Midbrain (tissue), 1 donor: ENCODE data around the gene CTIF.

Source experiments
- DNase-seq: peaks from one replicate; lab custom pipeline; 2025; lab: John Stamatoyannopoulos, UW

Gene CTIF

DNA sequence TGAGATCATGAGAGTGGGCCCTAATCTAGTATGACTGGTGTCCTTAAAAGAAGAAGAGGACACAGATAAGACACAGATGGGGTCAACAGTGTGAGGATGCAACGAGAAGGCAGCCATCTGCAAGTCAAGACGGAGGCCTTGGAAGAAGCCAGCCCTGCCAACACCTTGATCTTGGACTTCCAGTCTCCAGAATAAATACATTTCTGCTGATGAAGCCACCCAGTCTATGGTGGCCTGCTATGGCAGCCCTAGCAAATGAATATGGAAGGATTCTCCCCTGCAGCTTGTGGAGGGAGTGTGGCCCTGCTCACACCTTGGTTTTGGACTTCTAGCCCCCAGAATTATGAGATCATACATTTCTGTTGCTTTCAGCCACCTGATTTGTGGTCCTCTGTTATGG lies 12.3 kb downstream of the CTIF start:
- DNase-seq, result no peak

DNA sequence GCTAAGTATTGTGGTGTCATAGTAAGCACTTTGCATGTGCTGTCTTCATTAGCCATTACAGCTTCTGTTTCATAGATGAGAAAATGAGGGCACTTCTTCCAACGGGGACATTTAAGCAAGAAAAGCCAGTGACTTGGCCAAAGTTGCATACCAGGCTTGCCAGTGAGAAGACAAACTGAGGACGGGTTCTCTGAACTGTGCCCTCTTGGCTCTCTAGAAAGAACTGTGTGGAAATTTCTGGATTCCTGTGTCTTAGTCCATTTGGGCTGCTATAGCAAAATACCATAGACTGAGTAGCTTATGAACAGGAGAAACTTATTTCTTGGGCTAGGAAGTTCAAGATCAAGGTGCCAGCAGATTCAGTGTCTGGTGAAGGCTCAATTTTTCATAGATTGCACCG lies 13.3 kb downstream of the CTIF start:
- no peak for DNase-seq

GRCh38 chr18:48553236-48553635 lies 14.4 kb downstream of the CTIF start:
- DNase-seq, result no peak

GRCh38 chr18:48554610-48555400 lies 16.0 kb downstream of the CTIF start:
- no peak for DNase-seq

DNA sequence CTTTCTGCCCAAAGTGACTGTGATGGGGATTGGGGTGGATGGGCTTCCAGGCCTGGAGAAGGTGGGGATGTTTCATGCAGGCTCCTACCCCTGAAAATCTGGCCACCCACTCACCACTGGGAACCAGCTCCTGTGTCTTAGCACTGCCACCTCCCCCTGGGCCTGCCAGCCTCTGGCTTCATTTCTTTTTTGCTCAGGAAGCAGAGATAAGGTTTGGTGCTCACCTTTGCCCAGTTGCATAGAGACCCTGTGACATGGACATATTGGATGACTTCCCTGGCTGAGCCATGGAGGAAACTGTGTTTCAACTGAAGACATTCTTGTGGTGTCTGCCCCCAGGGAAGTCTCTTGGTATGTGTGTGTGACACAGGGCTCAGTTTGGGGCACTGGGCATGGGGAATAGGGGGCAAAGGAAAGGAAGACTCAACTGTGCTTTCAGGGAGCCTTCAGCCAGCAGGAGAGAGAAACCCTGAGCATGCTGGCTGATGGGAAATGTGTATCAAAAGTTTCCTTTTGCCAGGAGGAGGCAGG lies 16.7 kb downstream of the CTIF start:
- DNase-seq, result no peak

- no peak for DNase-seq
Observed at GRCh38 chr18:48557640-48558174, 18.9 kb downstream of the CTIF start.

DNA sequence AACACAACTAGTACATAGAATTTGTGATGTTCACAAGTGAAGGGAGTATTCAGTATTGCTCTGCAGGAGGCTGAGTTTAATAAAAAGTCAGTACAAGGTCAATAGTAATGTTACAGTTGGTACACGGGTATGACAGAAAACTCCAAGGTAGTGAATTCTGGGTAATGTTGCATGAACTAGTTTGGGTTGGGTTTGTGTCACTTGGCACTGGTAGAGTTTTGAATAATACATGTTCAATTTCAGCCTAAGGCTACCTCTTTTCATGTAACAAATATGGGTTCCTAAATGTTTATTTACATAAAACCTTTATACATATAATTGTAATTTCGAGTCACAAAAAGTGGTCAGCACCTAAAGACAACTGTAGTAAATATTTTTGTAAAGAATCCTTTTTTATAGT lies 19.4 kb downstream of the CTIF start:
- no peak for DNase-seq

GRCh38 chr18:48560491-48560890 lies 21.7 kb downstream of the CTIF start:
- no peak for DNase-seq

DNA sequence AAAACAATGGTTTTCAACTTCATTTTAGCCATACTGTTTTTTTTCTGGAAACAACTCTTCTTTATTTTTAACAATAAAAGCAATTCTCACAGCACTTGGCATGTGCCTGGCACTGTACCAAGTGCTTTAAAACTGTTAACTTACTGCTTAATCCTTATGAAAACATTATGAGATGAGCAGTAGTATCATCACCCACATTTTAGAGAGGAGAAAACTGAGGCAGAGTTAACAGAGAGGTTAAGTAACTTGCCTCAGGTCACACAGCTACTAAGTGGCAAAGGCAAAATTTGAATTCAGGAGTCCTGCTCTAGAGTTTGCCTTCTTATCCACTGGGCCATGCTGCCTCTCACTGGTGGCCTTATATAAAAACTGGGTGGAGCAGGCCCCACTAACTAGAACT lies 23.2 kb downstream of the CTIF start:
- DNase-seq, result no peak

DNA sequence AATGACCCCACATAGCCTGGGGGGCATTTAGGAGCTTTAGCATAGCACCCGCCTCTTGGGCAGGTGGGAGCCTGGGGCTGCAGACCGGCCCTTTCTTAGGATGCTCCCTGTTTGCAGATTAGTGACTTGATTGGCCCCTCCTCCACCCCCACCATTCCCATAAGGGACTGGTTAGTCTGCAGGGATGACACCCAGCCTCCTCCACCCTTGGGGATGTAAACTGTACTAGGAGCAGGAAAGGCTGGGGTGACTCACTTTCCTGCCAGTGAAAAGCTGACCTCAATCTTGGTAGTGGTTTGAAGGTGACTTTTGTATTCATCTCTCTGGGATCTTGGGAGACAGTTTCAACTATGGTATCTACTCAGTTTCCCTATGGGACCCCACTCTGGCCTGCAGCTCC lies 24.2 kb downstream of the CTIF start:
- no peak for DNase-seq

DNA sequence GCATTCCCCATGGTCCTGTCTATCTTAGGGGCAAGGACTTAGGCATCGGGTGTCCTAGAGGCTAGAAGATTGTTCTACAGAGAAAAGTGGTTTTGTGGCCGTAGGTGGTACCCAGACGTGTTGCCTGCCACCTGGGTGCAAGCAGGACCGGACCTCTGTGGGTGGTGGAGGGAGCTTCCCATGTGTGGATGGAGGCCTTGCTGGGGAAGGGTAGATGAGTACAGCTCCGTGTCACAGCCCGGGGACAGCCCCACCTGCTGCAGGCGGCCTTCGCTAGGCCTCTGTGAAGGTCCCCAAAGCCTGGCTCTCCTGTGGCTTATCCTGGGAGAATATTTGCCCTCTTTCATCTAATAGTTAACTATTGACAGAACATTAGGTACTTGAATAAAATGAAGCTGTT lies 25.3 kb downstream of the CTIF start:
- DNase-seq, result no peak

DNA sequence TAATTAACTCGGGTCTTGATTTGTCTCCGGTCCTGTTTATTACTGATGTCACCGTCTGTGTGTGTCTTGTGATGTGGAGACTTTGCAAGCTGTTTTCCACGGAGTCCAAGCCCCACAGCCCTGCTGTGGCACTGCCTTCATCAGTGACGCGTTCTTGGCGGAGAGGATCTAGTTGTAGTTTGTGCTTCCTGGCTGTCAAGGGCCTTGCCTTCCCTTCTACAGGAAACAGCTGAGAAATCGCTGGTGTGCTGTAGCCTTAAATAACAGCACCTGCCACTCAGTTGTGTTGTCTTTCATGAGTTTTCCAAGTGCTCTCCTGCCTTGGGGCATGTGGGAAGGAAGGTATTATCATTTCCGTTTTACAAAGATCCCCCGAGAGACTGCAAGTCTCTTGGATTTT lies 26.3 kb downstream of the CTIF start:
- no peak for DNase-seq

- no peak for DNase-seq
Observed at GRCh38 chr18:48566589-48566988, 27.8 kb downstream of the CTIF start.

DNA sequence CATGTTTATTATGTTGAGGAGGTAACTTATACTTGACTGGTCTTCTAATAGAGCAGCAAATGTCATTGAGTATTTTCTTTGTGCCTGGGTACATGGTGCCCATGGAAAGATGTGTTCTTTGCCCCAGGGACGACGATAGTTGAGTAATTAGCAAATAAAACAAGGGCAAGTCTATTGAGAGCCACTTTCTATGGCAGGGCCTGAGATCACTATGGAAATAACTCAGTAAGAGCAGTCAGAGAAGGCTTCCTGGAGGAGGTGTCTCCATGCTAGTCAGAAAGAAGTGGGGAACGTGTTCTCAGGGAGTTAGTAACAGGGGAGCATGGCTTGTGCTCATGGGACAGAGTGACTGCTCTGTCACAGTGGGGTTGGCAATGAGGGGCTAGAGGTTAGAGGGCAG lies 28.6 kb downstream of the CTIF start:
- DNase-seq, result no peak

GRCh38 chr18:48569139-48569914 lies 30.5 kb downstream of the CTIF start:
- DNase-seq, result no peak

GRCh38 chr18:48569915-48570264 lies 31.1 kb downstream of the CTIF start:
- no peak for DNase-seq

- DNase-seq, result no peak
Observed at GRCh38 chr18:48570313-48570712, 31.5 kb downstream of the CTIF start.

- DNase-seq, result no peak
Observed at GRCh38 chr18:48571639-48572384, 33.0 kb downstream of the CTIF start.

DNA sequence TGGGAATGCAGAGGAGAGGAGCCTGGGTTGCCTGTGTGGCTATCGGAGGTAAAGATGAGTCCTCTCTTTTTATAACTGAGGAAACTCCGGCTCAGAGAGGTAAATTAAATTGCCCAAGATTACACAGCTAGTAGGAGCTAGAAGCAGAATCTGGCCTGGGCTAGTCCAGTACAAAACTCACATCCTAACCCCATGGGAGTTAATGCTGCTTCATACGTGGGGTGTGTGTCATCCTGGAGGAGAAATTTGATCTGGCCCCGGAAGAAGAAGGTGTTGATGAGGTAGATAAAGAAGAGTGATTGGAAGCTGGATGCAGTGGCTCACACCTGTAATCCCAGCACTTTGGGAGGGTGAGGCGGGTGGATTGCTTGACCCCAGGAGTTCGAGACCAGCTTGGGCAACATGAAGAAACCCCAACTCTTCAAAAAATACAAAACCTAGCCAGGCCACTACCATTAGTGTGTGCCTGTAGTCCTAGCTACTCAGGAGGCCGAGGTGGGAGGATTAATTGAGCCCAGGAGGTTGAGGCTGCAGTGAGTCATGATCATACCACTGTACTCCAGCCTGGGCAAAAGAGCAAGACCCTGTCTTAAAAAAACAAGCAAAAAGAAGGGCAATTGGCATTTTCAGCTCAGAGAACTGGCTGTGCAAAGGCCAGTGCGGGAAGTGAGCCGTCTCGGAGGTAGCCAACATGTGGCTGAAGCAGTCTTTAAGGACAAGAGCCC lies 33.7 kb downstream of the CTIF start:
- DNase-seq, result no peak

DNA sequence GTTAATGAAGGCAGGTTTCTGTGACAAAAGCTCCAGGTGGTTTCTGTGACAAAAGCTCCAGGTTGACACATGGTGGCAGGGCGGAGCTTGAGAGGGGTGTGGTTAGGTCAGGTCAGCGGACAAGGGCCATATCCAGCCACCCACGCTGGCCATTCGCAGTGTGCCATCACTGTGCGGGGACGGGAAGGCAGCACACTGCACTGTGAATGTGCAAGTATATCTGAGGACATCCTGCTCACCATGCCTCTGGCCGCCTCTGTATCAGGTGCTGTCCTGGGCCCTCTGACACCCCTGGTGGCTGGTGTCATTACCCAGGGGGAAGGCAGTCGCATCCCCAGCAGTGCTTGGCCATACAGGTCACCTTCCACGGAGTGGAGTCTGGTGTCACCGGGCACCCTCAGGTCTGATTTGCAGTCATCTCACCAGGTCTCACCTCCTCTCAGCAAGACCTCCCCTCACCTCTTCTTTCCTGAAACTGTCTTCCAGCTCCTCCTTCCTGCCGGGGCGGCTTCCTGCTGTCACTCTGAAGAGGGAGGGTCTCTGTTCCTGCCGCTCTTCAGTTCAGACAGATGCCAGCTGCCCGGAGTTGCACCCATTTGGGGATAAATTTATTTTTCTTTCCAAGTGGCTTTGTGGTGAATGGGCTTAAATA lies 34.9 kb downstream of the CTIF start:
- DNase-seq, result no peak

DNA sequence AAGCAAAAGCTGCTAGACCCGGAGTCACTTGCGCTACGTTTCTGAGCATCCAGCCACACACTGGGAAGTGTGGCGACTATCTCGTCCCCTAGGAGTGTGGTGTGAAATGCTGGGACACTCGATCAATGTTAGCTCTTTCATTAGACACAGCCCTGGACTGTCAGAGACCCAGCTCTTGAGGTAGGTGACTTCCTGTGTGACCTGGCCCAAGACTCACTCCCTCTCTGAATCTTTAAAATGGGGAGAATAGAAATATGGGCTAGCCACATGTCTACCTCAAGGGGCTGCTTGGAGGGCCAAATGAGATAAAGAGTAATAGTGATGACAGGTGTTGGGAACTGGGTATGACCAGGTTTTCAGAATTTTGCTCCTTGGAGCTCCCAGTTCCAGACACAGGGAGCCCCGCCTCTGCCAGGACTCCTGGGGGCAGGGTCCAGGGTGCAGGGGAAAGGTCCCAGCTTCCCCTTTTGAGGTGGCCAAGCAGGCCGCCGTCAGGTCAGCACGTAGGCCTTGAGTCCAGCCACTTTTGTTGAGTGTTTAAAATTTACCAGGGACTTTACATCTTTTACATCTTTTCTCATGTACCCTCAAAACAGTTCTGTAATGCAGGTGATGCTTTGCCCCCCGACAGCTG lies 36.0 kb downstream of the CTIF start:
- no peak for DNase-seq
